HG03280 (cell line): ENCODE results near the gene MMAA.
A peak's percentile ranks its signal among the peaks of the same experiment; 100 is the strongest.

Source experiments
- ATAC-seq: cut with Tn5 transposase; IDR thresholded peaks from one replicate; pipeline ENCODE4 v1.9.1; 2021; ENCODE audit warnings: mild to moderate bottlenecking, moderate library complexity; ENCODE audit not compliant: unreplicated experiment

Gene MMAA

DNA sequence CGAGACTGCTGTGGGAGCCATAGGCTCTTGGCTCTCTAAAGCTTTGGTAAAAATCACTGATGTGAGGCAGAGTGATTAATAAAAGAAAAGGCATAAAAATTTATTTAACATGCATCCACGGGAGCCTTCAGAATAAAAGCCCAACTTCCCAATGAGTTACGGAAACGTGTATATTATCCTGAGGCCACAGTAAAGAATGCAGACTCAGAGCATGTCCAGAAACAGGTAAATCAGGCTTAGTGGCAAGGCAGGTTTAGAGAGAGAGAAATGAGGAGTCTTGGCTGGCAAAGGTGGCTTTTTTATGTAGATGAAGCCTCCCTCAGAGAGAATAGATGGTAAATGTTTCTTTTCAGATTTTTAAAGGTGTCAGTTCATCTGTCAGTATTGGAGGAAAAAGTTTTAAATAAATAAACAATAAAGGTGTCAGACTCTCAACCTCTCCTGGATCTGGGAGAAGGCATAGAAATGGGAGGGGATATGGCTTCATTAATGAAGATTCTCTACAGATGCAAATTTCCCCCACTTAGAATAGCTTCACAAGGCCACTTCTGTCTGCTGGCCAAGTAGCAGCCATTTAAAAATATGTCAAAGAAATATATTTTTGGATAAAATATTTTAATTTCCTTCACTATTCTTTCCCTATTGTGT lies 84.8 kb downstream of the MMAA start:
- ATAC-seq, result no peak

DNA sequence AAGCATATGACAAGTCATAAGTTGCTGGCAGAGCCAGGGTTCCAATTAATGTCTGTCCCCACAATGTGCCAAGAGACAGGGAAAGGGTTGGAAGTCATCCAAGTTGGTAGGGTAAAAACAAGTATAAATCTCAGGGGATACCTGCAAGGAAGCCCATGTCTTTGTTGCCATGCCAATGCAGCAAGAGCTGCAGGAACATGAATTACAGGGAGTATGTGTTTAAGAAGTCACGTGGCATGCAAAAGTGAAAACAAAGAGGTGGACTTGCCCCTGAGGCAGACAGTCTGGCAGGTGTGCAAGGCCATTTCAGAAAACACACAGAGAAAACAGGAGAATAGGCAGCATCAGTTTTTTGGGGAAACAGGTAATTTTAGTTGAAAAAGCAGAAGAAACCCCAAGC lies 90.2 kb downstream of the MMAA start:
- peak; percentile 22 for ATAC-seq
